HG03469 (cell line): ENCODE results near the gene OR8K1.

ENCODE experiments used
- ATAC-seq: cut with Tn5 transposase; IDR thresholded peaks from one replicate; pipeline ENCODE4 v1.9.1; 2021; ENCODE audit warnings: mild to moderate bottlenecking, moderate library complexity, moderate number of reproducible peaks; ENCODE audit not compliant: unreplicated experiment

OR8K1 gene

GRCh38 chr11:56345739-56346138 is at the start of gene OR8K1:
OR8K1 (plus strand) TSS chr11:56346039; CDS start chr11:56346039, 0 bp downstream.
- ATAC-seq = no peak

GRCh38 chr11:56296898-56297297 is 48.9 kb upstream of the OR8K1 start:
- no peak for ATAC-seq

GRCh38 chr11:56307836-56308235 is 38.0 kb upstream of the OR8K1 start:
- ATAC-seq = no peak

DNA sequence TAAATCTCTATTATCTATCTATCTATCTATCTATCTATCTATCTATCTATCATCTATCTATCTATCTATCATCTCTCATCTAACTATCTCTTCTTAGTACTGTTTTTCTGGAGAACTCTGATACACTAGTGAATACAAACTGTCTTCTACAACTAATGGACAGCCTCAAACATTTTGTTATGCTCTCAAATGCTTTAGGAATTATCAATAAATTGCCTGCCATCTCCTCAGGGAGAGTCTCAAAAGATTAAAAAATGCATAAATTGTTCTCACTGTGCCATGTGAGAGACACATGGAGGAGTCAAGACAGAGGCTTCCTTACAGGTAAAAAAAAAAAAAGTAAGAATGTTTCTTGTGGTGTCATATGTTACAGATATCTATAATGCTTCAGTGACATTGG is 31.0 kb upstream of the OR8K1 start, which contains the start of gene OR8K3:
Gene OR8K3, plus strand, starts transcription at position 301 of the 400 bp plus-strand sequence. CDS start 3,163 bp downstream, outside the sequence.
- ATAC-seq = no peak

DNA sequence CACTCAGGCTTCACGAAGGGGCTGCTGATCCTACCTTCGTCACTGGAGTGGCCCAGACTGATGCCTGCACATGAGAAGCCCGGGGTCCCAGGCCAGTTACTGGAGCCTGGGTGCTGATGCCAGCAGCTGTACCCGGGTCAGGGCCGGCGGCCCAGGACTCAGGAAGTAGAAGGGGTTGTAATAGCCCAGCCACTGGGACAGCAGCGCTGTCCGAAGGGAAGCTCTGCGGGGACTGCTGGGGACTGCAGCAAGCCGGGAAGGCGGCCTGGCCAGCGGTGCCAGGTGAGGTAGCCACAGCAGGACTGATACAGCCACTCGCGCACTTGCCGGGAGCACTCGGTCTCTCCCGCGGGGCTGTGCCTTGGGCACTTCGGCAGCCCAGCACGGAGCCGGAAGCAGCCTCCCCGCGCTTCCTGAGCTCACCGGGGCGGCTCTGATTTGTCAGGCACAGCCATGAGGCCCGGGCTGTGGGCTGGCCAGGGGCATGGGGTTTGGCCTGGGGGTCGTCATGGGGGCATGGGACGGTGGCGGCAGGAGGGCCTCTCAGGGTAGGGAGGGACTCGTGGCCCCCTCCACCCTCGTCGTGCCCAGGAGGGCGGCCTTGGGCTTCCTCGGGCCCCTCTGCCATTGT is 13.9 kb upstream of the OR8K1 start:
- ATAC-seq = no peak

DNA sequence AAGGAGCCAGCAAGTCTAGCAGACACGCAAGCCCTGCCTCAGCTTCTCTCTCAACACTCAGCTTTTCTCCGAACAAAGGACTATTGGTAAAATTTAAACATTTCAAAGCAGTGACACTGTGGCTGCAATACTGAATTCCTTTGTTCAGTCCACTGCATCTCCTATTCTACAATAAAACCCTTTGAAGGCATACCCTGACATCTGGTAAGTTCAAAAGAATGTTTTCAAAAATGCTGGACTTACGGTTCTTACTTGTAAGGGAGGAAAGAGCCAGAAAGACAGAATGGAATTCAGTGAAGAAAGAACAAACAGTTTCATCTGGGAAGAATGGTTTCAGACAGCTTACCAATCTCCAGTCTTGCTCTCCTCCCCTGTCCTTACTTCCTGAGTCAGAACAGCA is 12.7 kb upstream of the OR8K1 start:
- ATAC-seq = no peak

GRCh38 chr11:56340289-56340688 is 5.5 kb upstream of the OR8K1 start:
- no peak for ATAC-seq

- ATAC-seq = no peak
These were observed 8.2 kb downstream of the OR8K1 start, which contains the start of gene OR8J1 for GRCh38 chr11:56353991-56354390. OR8J1 (plus strand) TSS chr11:56354291; CDS start chr11:56360247, 5,956 bp downstream.

DNA sequence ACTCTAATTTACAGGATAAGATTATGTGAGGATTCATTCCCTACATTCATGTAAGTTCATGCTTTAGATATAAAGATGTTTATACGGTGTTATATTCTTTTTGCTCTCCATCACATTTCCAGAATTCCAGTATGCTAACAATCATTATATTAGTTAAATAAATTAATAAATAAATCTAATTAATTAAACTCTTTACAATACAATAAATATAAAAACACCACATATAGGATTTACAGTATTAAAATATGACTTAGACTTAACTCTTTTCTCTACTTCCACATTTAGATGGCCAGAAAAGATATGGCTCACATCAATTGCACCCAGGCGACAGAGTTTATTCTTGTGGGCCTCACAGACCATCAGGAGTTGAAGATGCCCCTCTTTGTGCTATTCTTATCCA is 29.5 kb downstream of the OR8K1 start, which contains the start of gene OR8U1:
Gene OR8U1, plus strand, starts transcription at position 301 of the 400 bp plus-strand sequence. Its CDS starts 0 bp downstream, at position 301.
- no peak for ATAC-seq

GRCh38 chr11:56380120-56380519 is 34.3 kb downstream of the OR8K1 start:
- no peak for ATAC-seq

- no peak for ATAC-seq
These were observed 48.5 kb downstream of the OR8K1 start for GRCh38 chr11:56394381-56394780.

GRCh38 chr11:56396047-56396446 is 50.2 kb downstream of the OR8K1 start:
- no peak for ATAC-seq
